GM18502 (cell line): ENCODE data around the gene ANKH.
"Not testable (repeated sequence)": the region's sequence is repeated elsewhere in the genome, so short reads cannot be mapped to it uniquely, and the experiment has no call there.

Source experiments
- ATAC-seq: cut with Tn5 transposase; IDR thresholded peaks from one replicate; pipeline ENCODE4 v1.9.1; 2021; ENCODE audit warnings: mild to moderate bottlenecking; ENCODE audit not compliant: unreplicated experiment, poor library complexity

The ANKH gene

GRCh38 chr5:14884062-14884612 lies 12.6 kb upstream of the ANKH start:
- no peak for ATAC-seq

- ATAC-seq = no peak
Measured at GRCh38 chr5:14882658-14883580, 11.3 kb upstream of the ANKH start.

- no peak for ATAC-seq
Measured at GRCh38 chr5:14881826-14882225, 10.2 kb upstream of the ANKH start.

GRCh38 chr5:14880688-14881087 lies 9.1 kb upstream of the ANKH start:
- no peak for ATAC-seq

- no peak for ATAC-seq
Measured at GRCh38 chr5:14879937-14880589, 8.5 kb upstream of the ANKH start.

- ATAC-seq = no peak
Measured at GRCh38 chr5:14879393-14879792, 7.8 kb upstream of the ANKH start.

- ATAC-seq = not testable (repeated sequence)
Measured at GRCh38 chr5:14878192-14878591, 6.6 kb upstream of the ANKH start.

GRCh38 chr5:14876095-14876494 lies 4.5 kb upstream of the ANKH start:
- no peak for ATAC-seq

GRCh38 chr5:14873790-14874189 lies 2.2 kb upstream of the ANKH start:
- ATAC-seq = no peak

- no peak for ATAC-seq
Measured at GRCh38 chr5:14873093-14873492, 1.5 kb upstream of the ANKH start.

- peak; percentile 51 for ATAC-seq
Measured at GRCh38 chr5:14872070-14872989, 752 bp upstream of the ANKH start.

GRCh38 chr5:14870337-14871213 lies 1.0 kb downstream of the ANKH start:
- ATAC-seq = no peak

GRCh38 chr5:14869668-14870164 lies 1.9 kb downstream of the ANKH start:
- ATAC-seq = no peak

GRCh38 chr5:14869233-14869632 lies 2.3 kb downstream of the ANKH start:
- ATAC-seq = no peak

- no peak for ATAC-seq
Measured at GRCh38 chr5:14868771-14869170, 2.8 kb downstream of the ANKH start.

- no peak for ATAC-seq
Measured at GRCh38 chr5:14864181-14864812, 7.3 kb downstream of the ANKH start.

- no peak for ATAC-seq
Measured at GRCh38 chr5:14863105-14863504, 8.5 kb downstream of the ANKH start.

GRCh38 chr5:14861123-14861765 lies 10.3 kb downstream of the ANKH start:
- no peak for ATAC-seq
